ENCODE data around the gene TLK2.

Gene TLK2

GRCh38 chr17:62627219-62627903 is 148.7 kb downstream of the TLK2 start, which contains the start of gene MRC2:
Gene MRC2 (plus strand): TSS chr17:62627670. CDS start chr17:62627803, 133 bp downstream.
- Histone ChIP-seq H3K27me3 (ENCODE audit: low read depth) (no peaks in the 10 kb centered on the region), H3K4me1 (peaks cover 9% of the 10 kb centered on the region), H3K36me3 (replicated peaks) (no peaks in the 10 kb centered on the region), H3K9me3 (no peaks in the 10 kb centered on the region), H3K4me3 (peak within 1 kb of the TSS; percentile 67)
- peak; percentile 57 to 88 for DNase-seq (ENCODE audit: low spot score in 2 of 2)
- in situ Hi-C loops (cut with MboI; ENCODE audit: low sequenced_read_pairs) = no loop called here

GRCh38 chr17:62627904-62628633 is 149.4 kb downstream of the TLK2 start:
- H3K9me3 ChIP-seq = no peaks in the 10 kb centered on the region
- DNase-seq (ENCODE audit: low spot score in 2 of 2) = peak; percentile 28 to 62
- H3K4me3 ChIP-seq = peak overlapping the region; percentile 67
- H3K4me1 ChIP-seq = peaks cover 9% of the 10 kb centered on the region
- no peaks in the 10 kb centered on the region for H3K36me3 ChIP-seq (replicated peaks)
- in situ Hi-C loops (cut with MboI; ENCODE audit: low sequenced_read_pairs) = no loop called here
- H3K27me3 ChIP-seq (ENCODE audit: low read depth) = no peaks in the 10 kb centered on the region

GRCh38 chr17:62628831-62629555 is 150.4 kb downstream of the TLK2 start:
- H3K27me3 ChIP-seq (ENCODE audit: low read depth) = no peaks in the 10 kb centered on the region
- peak overlapping the region; percentile 67 for H3K4me3 ChIP-seq
- H3K36me3 ChIP-seq (replicated peaks) = no peaks in the 10 kb centered on the region
- H3K4me1 ChIP-seq = peaks cover 9% of the 10 kb centered on the region
- DNase-seq (ENCODE audit: low spot score in 2 of 2) = peak in 1 of 2 experiments; percentile 34
- H3K9me3 ChIP-seq = no peaks in the 10 kb centered on the region
- in situ Hi-C loops (cut with MboI; ENCODE audit: low sequenced_read_pairs) = no loop called here

- no peak for DNase-seq (ENCODE audit: low spot score in 2 of 2)
- H3K36me3 ChIP-seq (replicated peaks) = no peaks in the 10 kb centered on the region
- in situ Hi-C loops (cut with MboI; ENCODE audit: low sequenced_read_pairs) = no loop called here
- H3K4me3 ChIP-seq = no peak overlapping the region
- H3K9me3 ChIP-seq = no peaks in the 10 kb centered on the region
- peaks cover 9% of the 10 kb centered on the region for H3K4me1 ChIP-seq
- H3K27me3 ChIP-seq (ENCODE audit: low read depth) = no peaks in the 10 kb centered on the region
Observed at GRCh38 chr17:62629556-62630364, 151.1 kb downstream of the TLK2 start.

GRCh38 chr17:62630365-62631085 is 151.9 kb downstream of the TLK2 start:
- Histone ChIP-seq H3K36me3 (replicated peaks) (no peaks in the 10 kb centered on the region), H3K27me3 (ENCODE audit: low read depth) (no peaks in the 10 kb centered on the region), H3K9me3 (no peaks in the 10 kb centered on the region), H3K4me1 (peaks cover 9% of the 10 kb centered on the region), H3K4me3 (no peak overlapping the region)
- in situ Hi-C loops (cut with MboI; ENCODE audit: low sequenced_read_pairs) = no loop called here
- no peak for DNase-seq (ENCODE audit: low spot score in 2 of 2)

- Histone ChIP-seq H3K9me3 (no peaks in the 10 kb centered on the region), H3K4me1 (peaks cover 9% of the 10 kb centered on the region), H3K27me3 (ENCODE audit: low read depth) (no peaks in the 10 kb centered on the region), H3K36me3 (replicated peaks) (no peaks in the 10 kb centered on the region), H3K4me3 (no peak overlapping the region)
- in situ Hi-C loops (cut with MboI; ENCODE audit: low sequenced_read_pairs) = no loop called here
- DNase-seq (ENCODE audit: low spot score in 2 of 2) = no peak
Observed at GRCh38 chr17:62631086-62631935, 152.7 kb downstream of the TLK2 start.

- Histone ChIP-seq H3K4me1 (peaks cover 4% of the 10 kb centered on the region), H3K4me3 (no peak overlapping the region), H3K36me3 (replicated peaks) (no peaks in the 10 kb centered on the region), H3K27me3 (ENCODE audit: low read depth) (no peaks in the 10 kb centered on the region), H3K9me3 (no peaks in the 10 kb centered on the region)
- no peak for DNase-seq (ENCODE audit: low spot score in 2 of 2)
- in situ Hi-C loops (cut with MboI; ENCODE audit: low sequenced_read_pairs) = no loop called here
Observed at GRCh38 chr17:62631936-62632924, 153.6 kb downstream of the TLK2 start.

GRCh38 chr17:62637809-62638208 is 159.2 kb downstream of the TLK2 start:
- no peaks in the 10 kb centered on the region for H3K36me3 ChIP-seq (replicated peaks)
- DNase-seq (ENCODE audit: low spot score in 2 of 2) = no peak
- H3K4me3 ChIP-seq = no peak overlapping the region
- no peaks in the 10 kb centered on the region for H3K27me3 ChIP-seq (ENCODE audit: low read depth)
- in situ Hi-C loops (cut with MboI; ENCODE audit: low sequenced_read_pairs) = no loop called here
- no peaks in the 10 kb centered on the region for H3K4me1 ChIP-seq
- H3K9me3 ChIP-seq = no peaks in the 10 kb centered on the region

- Histone ChIP-seq H3K4me3 (no peak overlapping the region), H3K4me1 (no peaks in the 10 kb centered on the region), H3K36me3 (replicated peaks) (no peaks in the 10 kb centered on the region), H3K27me3 (ENCODE audit: low read depth) (no peaks in the 10 kb centered on the region), H3K9me3 (no peaks in the 10 kb centered on the region)
- in situ Hi-C loops (cut with MboI; ENCODE audit: low sequenced_read_pairs) = no loop called here
- DNase-seq (ENCODE audit: low spot score in 2 of 2) = no peak
Observed at GRCh38 chr17:62641153-62641552, 162.5 kb downstream of the TLK2 start.

- in situ Hi-C loops (cut with MboI; ENCODE audit: low sequenced_read_pairs) = no loop called here
- no peak for DNase-seq (ENCODE audit: low spot score in 2 of 2)
- Histone ChIP-seq H3K36me3 (replicated peaks) (no peaks in the 10 kb centered on the region), H3K27me3 (ENCODE audit: low read depth) (no peaks in the 10 kb centered on the region), H3K4me3 (no peak overlapping the region), H3K4me1 (no peaks in the 10 kb centered on the region), H3K9me3 (no peaks in the 10 kb centered on the region)
Observed at GRCh38 chr17:62641951-62642350, 163.3 kb downstream of the TLK2 start.

GRCh38 chr17:62643496-62643895 is 164.9 kb downstream of the TLK2 start:
- no peaks in the 10 kb centered on the region for H3K36me3 ChIP-seq (replicated peaks)
- DNase-seq (ENCODE audit: low spot score in 2 of 2) = no peak
- H3K4me3 ChIP-seq = no peak overlapping the region
- H3K27me3 ChIP-seq (ENCODE audit: low read depth) = no peaks in the 10 kb centered on the region
- no peaks in the 10 kb centered on the region for H3K4me1 ChIP-seq
- no peaks in the 10 kb centered on the region for H3K9me3 ChIP-seq
- in situ Hi-C loops (cut with MboI; ENCODE audit: low sequenced_read_pairs) = no loop called here

Measured in HAP-1 (cell line).